Measurements from ENCODE around the gene GOLM1. TPM values are rescaled to one million over a fixed set of nuclear protein-coding genes. Genes with fewer than 3 reads are reported as not detected.
A peak's percentile ranks its signal among the peaks of the same experiment; 100 is the strongest.

The GOLM1 gene
- total RNA-seq, 1 experiment from 2014 or later = not detected

DNA sequence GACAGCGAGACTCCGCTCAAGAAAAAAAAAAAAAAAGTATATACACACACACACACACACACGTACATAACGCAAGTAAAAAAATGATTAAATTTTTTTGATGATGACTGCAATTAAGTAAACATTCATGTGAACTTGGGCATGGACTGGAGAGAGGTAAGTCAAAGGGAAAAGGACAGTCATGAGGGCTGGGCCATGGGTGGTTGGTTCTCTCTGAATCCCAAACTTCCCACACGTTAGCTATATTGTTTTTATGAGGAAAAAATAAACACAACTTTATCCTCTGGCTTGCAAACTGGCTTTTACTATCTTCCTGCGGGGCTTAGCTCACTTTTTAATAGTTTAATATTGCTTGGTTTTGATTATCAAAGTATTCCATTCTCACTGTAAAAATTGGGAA lies 53.7 kb downstream of the GOLM1 start:
- H3K27ac ChIP-seq (ENCODE audit: low read length) = no peak overlapping the region
- H3K36me3 ChIP-seq (ENCODE audit: insufficient read depth, low read length) = no peaks in the 10 kb centered on the region
- H3K9me2 ChIP-seq (replicated peaks; ENCODE audit: insufficient read depth, low read length) = no peaks in the 10 kb centered on the region
- H4K20me1 ChIP-seq (ENCODE audit: insufficient read depth, low read depth, low read length) = no peaks in the 10 kb centered on the region
- H3K4me1 ChIP-seq (ENCODE audit: low read length) = no peaks in the 10 kb centered on the region
- no peak overlapping the region for H3K9ac ChIP-seq (ENCODE audit: low read length)
- H3K4me3 ChIP-seq (ENCODE audit: low read length) = no peak overlapping the region
- no peaks in the 10 kb centered on the region for H3K9me3 ChIP-seq (ENCODE audit: low read length)
- DNase-seq = no peak
- no peak overlapping the region for H2AFZ ChIP-seq (ENCODE audit: low read length)
- no peak overlapping the region for H3K4me2 ChIP-seq (ENCODE audit: low read depth, low read length, poor library complexity, severe bottlenecking)
- H3K79me2 ChIP-seq (ENCODE audit: low read length) = no peaks in the 10 kb centered on the region
- no peaks in the 10 kb centered on the region for H3K27me3 ChIP-seq (ENCODE audit: low read length)

DNA sequence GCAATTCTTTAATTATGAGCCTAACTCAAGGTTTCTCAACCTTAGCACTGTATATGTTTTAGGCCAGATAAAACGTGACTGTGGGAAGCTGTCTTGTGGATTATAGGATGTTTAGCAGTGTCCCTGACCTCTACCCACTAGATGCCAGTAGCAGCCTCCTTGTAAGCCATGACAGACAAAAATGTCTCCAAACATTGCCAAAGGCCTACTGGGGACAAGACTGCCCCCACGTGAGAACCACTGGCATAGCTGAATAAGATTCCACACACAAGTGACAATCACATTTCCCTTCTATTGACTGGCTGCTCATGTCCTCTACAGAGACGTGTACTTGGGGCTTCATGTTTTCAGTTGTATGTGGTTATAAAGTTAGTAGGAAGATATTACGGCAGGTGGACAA lies 55.4 kb downstream of the GOLM1 start:
- H3K36me3 ChIP-seq (ENCODE audit: insufficient read depth, low read length) = no peaks in the 10 kb centered on the region
- H3K4me3 ChIP-seq (ENCODE audit: low read length) = no peak overlapping the region
- no peak overlapping the region for H3K4me2 ChIP-seq (ENCODE audit: low read depth, low read length, poor library complexity, severe bottlenecking)
- H3K9ac ChIP-seq (ENCODE audit: low read length) = no peak overlapping the region
- no peaks in the 10 kb centered on the region for H3K79me2 ChIP-seq (ENCODE audit: low read length)
- H2AFZ ChIP-seq (ENCODE audit: low read length) = no peak overlapping the region
- H3K27ac ChIP-seq (ENCODE audit: low read length) = no peak overlapping the region
- no peaks in the 10 kb centered on the region for H3K27me3 ChIP-seq (ENCODE audit: low read length)
- no peaks in the 10 kb centered on the region for H3K9me2 ChIP-seq (replicated peaks; ENCODE audit: insufficient read depth, low read length)
- H3K4me1 ChIP-seq (ENCODE audit: low read length) = no peaks in the 10 kb centered on the region
- H4K20me1 ChIP-seq (ENCODE audit: insufficient read depth, low read depth, low read length) = no peaks in the 10 kb centered on the region
- H3K9me3 ChIP-seq (ENCODE audit: low read length) = no peaks in the 10 kb centered on the region
- DNase-seq = peak; percentile 54

- Histone ChIP-seq H3K79me2 (ENCODE audit: low read length) (no peaks in the 10 kb centered on the region), H3K27me3 (ENCODE audit: low read length) (no peaks in the 10 kb centered on the region), H3K4me1 (ENCODE audit: low read length) (no peaks in the 10 kb centered on the region), H3K9me2 (replicated peaks; ENCODE audit: insufficient read depth, low read length) (no peaks in the 10 kb centered on the region), H3K9ac (ENCODE audit: low read length) (no peak overlapping the region), H3K27ac (ENCODE audit: low read length) (no peak overlapping the region), H3K4me3 (ENCODE audit: low read length) (no peak overlapping the region), H3K9me3 (ENCODE audit: low read length) (no peaks in the 10 kb centered on the region), H3K4me2 (ENCODE audit: low read depth, low read length, poor library complexity, severe bottlenecking) (no peak overlapping the region), H4K20me1 (ENCODE audit: insufficient read depth, low read depth, low read length) (no peaks in the 10 kb centered on the region), H3K36me3 (ENCODE audit: insufficient read depth, low read length) (no peaks in the 10 kb centered on the region), H2AFZ (ENCODE audit: low read length) (no peak overlapping the region)
- no peak for DNase-seq
These were observed 55.8 kb downstream of the GOLM1 start for GRCh38 chr9:86043586-86043985.

DNA sequence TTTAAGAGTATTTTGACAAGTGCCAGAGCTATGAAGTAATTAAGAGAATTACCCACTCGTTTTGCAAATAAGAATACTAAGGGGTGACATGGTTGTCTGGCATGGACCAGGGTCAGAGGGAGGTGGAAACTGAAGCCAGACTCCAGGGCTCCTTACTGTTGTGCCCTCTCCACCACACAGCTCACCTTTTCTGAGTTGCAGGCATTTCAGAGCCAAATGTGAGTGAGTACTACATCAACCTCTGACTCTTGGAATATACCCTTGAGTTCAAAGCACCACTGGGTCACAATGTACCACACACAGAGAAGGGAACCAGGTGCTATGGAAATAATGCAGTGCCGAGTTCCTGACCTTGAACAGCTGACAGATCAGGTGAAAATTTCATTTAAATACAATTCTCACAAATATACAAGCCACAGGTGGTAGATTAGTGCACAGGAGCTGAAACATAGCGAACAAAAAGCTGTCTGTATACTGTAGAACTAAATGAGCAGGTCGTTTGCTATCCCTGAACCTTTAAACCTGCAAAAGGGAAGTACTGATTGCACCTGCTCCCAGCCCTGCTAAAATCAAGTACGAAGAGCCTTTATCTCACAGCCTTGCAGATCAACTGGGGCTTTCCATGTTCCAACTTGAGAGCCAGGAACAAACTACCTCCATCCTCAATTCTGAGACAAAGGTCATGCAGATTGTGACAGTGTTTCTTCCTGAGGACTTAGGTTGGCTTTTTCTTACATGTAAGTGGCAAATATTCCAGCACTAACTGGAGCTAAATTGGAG lies 57.0 kb downstream of the GOLM1 start:
- no peaks in the 10 kb centered on the region for H3K9me2 ChIP-seq (replicated peaks; ENCODE audit: insufficient read depth, low read length)
- no peaks in the 10 kb centered on the region for H3K27me3 ChIP-seq (ENCODE audit: low read length)
- DNase-seq = no peak
- H3K27ac ChIP-seq (ENCODE audit: low read length) = no peak overlapping the region
- H3K4me2 ChIP-seq (ENCODE audit: low read depth, low read length, poor library complexity, severe bottlenecking) = no peak overlapping the region
- H2AFZ ChIP-seq (ENCODE audit: low read length) = no peak overlapping the region
- H3K9me3 ChIP-seq (ENCODE audit: low read length) = no peaks in the 10 kb centered on the region
- H3K36me3 ChIP-seq (ENCODE audit: insufficient read depth, low read length) = no peaks in the 10 kb centered on the region
- H3K4me3 ChIP-seq (ENCODE audit: low read length) = no peak overlapping the region
- no peaks in the 10 kb centered on the region for H3K79me2 ChIP-seq (ENCODE audit: low read length)
- H3K9ac ChIP-seq (ENCODE audit: low read length) = no peak overlapping the region
- no peaks in the 10 kb centered on the region for H3K4me1 ChIP-seq (ENCODE audit: low read length)
- no peaks in the 10 kb centered on the region for H4K20me1 ChIP-seq (ENCODE audit: insufficient read depth, low read depth, low read length)

- Histone ChIP-seq H3K27ac (ENCODE audit: low read length) (no peak overlapping the region), H2AFZ (ENCODE audit: low read length) (no peak overlapping the region), H4K20me1 (ENCODE audit: insufficient read depth, low read depth, low read length) (no peaks in the 10 kb centered on the region), H3K9ac (ENCODE audit: low read length) (no peak overlapping the region), H3K9me3 (ENCODE audit: low read length) (no peaks in the 10 kb centered on the region), H3K4me2 (ENCODE audit: low read depth, low read length, poor library complexity, severe bottlenecking) (no peak overlapping the region), H3K79me2 (ENCODE audit: low read length) (no peaks in the 10 kb centered on the region), H3K36me3 (ENCODE audit: insufficient read depth, low read length) (no peaks in the 10 kb centered on the region), H3K27me3 (ENCODE audit: low read length) (no peaks in the 10 kb centered on the region), H3K4me1 (ENCODE audit: low read length) (no peaks in the 10 kb centered on the region), H3K9me2 (replicated peaks; ENCODE audit: insufficient read depth, low read length) (no peaks in the 10 kb centered on the region), H3K4me3 (ENCODE audit: low read length) (no peak overlapping the region)
- DNase-seq = no peak
These were observed 58.0 kb downstream of the GOLM1 start for GRCh38 chr9:86041311-86041741.

DNA sequence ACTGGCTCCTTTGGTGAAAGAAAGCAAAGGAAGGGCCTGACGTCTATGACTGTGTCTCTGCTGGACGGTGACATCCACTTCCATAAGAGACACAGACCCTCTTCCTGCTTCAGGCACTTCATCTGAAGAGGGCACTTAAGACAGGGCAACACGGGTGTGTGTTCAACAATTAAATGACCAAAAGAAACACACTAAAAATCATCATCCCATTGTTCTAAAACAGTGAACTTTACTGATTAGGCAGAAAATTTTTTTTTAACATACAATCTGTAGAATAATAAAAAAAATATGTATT lies 58.5 kb downstream of the GOLM1 start:
- Histone ChIP-seq H3K4me1 (ENCODE audit: low read length) (no peaks in the 10 kb centered on the region), H3K9me3 (ENCODE audit: low read length) (no peaks in the 10 kb centered on the region), H3K27ac (ENCODE audit: low read length) (no peak overlapping the region), H4K20me1 (ENCODE audit: insufficient read depth, low read depth, low read length) (no peaks in the 10 kb centered on the region), H3K9me2 (replicated peaks; ENCODE audit: insufficient read depth, low read length) (no peaks in the 10 kb centered on the region), H2AFZ (ENCODE audit: low read length) (no peak overlapping the region), H3K27me3 (ENCODE audit: low read length) (no peaks in the 10 kb centered on the region), H3K9ac (ENCODE audit: low read length) (no peak overlapping the region), H3K4me3 (ENCODE audit: low read length) (no peak overlapping the region), H3K36me3 (ENCODE audit: insufficient read depth, low read length) (no peaks in the 10 kb centered on the region), H3K4me2 (ENCODE audit: low read depth, low read length, poor library complexity, severe bottlenecking) (no peak overlapping the region), H3K79me2 (ENCODE audit: low read length) (no peaks in the 10 kb centered on the region)
- no peak for DNase-seq

DNA sequence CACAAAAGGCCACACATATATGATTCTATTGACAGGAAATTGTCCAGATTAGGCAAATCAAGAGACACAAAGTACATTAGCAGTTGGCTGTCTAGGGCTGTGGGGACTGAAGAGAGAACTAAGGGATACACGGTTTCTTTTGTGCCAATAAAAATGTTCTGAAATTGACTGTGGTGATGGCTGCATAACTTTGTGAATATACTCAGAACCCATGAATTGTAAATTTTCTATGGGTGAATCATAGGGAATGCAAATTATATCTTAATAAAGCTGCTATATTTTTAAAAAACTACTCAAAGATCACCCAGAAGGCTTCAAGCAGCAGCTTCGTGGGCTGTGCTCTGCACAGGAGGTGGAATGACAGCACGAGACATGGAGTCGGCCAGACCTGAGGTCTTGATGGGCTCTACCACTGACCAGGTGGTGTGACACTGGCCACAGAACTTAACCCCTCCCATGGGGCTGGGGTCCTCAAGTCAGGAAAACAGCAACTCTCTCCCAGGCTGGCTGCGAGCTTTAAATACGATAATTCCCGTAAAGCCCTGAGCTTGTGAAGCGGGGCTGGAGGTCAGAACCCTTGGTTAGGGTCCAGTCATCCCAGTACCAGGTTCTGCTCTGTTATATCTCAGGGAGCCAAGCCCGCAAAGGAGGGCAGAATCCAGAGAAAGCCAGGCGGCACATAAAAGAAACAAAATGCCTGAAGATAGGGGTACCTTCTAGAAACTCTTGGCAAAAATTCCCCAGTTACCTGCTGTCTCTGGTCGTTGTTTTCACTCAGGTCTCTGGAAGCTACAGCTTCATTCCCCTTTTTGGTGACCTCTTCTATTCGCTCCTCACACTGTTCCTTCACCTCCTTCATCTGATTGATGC lies 59.1 kb downstream of the GOLM1 start:
- Histone ChIP-seq H3K36me3 (ENCODE audit: insufficient read depth, low read length) (no peaks in the 10 kb centered on the region), H3K9ac (ENCODE audit: low read length) (no peak overlapping the region), H2AFZ (ENCODE audit: low read length) (no peak overlapping the region), H3K9me3 (ENCODE audit: low read length) (no peaks in the 10 kb centered on the region), H3K4me2 (ENCODE audit: low read depth, low read length, poor library complexity, severe bottlenecking) (no peak overlapping the region), H3K4me1 (ENCODE audit: low read length) (no peaks in the 10 kb centered on the region), H3K27me3 (ENCODE audit: low read length) (no peaks in the 10 kb centered on the region), H4K20me1 (ENCODE audit: insufficient read depth, low read depth, low read length) (no peaks in the 10 kb centered on the region), H3K9me2 (replicated peaks; ENCODE audit: insufficient read depth, low read length) (no peaks in the 10 kb centered on the region), H3K27ac (ENCODE audit: low read length) (no peak overlapping the region), H3K79me2 (ENCODE audit: low read length) (no peaks in the 10 kb centered on the region), H3K4me3 (ENCODE audit: low read length) (no peak overlapping the region)
- DNase-seq = no peak

DNA sequence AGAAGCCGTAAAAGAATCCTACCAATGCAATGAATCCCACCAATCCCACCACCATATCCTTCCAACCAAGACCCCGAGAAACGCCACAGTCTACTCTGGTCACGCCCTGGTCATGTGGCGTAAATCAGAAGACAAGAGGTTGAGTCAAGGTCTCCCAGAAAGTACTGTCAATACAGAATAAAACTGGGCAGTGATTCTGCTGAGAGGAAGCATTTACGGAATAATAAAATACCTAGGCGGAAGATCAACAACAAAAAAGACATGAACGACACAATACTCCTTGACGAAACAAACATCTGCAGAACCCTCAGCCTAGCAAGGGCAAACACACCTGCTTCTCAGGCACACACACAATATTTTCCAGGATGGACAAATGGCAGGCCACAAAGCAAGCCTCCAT lies 62.8 kb downstream of the GOLM1 start:
- H3K4me1 ChIP-seq (ENCODE audit: low read length) = no peaks in the 10 kb centered on the region

More for the DNA sequence above, 62.8 kb downstream of the GOLM1 start:
- H2AFZ ChIP-seq (ENCODE audit: low read length) = no peak overlapping the region
- no peaks in the 10 kb centered on the region for H4K20me1 ChIP-seq (ENCODE audit: insufficient read depth, low read depth, low read length)
- H3K36me3 ChIP-seq (ENCODE audit: insufficient read depth, low read length) = no peaks in the 10 kb centered on the region
- no peaks in the 10 kb centered on the region for H3K9me3 ChIP-seq (ENCODE audit: low read length)
- H3K4me2 ChIP-seq (ENCODE audit: low read depth, low read length, poor library complexity, severe bottlenecking) = no peak overlapping the region
- no peak overlapping the region for H3K27ac ChIP-seq (ENCODE audit: low read length)
- no peak overlapping the region for H3K9ac ChIP-seq (ENCODE audit: low read length)
- H3K4me3 ChIP-seq (ENCODE audit: low read length) = no peak overlapping the region
- H3K79me2 ChIP-seq (ENCODE audit: low read length) = no peaks in the 10 kb centered on the region
- H3K9me2 ChIP-seq (replicated peaks; ENCODE audit: insufficient read depth, low read length) = no peaks in the 10 kb centered on the region
- no peak for DNase-seq
- no peaks in the 10 kb centered on the region for H3K27me3 ChIP-seq (ENCODE audit: low read length)
